Heart left ventricle (tissue), 16 donors: Measurements from ENCODE around the gene DNAJB1. TPM values are rescaled to one million over a fixed set of nuclear protein-coding genes. Genes with fewer than 3 reads are reported as not detected.
A peak's percentile ranks its signal among the peaks of the same experiment; 100 is the strongest.
"Not testable (repeated sequence)": the region's sequence is repeated elsewhere in the genome, so short reads cannot be mapped to it uniquely, and the experiment has no call there.

Experiments used
- ATAC-seq, 4 donors: fragments of 200-7000 bp; cut with Tn5 transposase; one replicate each; pipeline ENCODE4 v1.9.1; 2020 to 2022; ENCODE audit warnings: moderate library complexity in 4 of 4, mild to moderate bottlenecking in 3 of 4, moderate number of reproducible peaks in 1 of 4
- DNase-seq, 5 donors: peaks; one replicate each; pipeline ENCODE4 v3.0.0-alpha.2; 2020
- H3K27ac ChIP-seq, 12 donors: fragments of 200-600 bp; sonication (generic) in 4 of 12; one replicate each; pipeline versions ENCODE4 v1.5.0 to v1.8.0; 2016 to 2022; ENCODE audit warnings: mild to moderate bottlenecking in 2 of 12
- H3K27me3 ChIP-seq, 9 donors: fragments of 200-600 bp; sonication (generic) in 2 of 9; one replicate each; pipeline versions ENCODE4 v1.5.1 to v1.8.0; 2016 to 2022; ENCODE audit warnings: mild to moderate bottlenecking in 3 of 9
- H3K36me3 ChIP-seq, 9 donors: fragments of 200-600 bp; sonication (generic) in 2 of 9; one replicate each; pipeline versions ENCODE4 v1.5.0 to v1.8.0; 2018 to 2022; ENCODE audit warnings: mild to moderate bottlenecking in 2 of 9
- H3K4me1 ChIP-seq, 12 donors: fragments of 200-600 bp; sonication (generic) in 4 of 12; one replicate each; pipeline versions ENCODE4 v1.5.0 to v1.8.0; 2016 to 2022; ENCODE audit warnings: mild to moderate bottlenecking in 3 of 12
- H3K4me3 ChIP-seq, 12 donors: fragments of 200-600 bp; sonication (generic) in 4 of 12; one replicate each; pipeline versions ENCODE4 v1.5.0 to v1.8.0; 2017 to 2022; ENCODE audit warnings: mild to moderate bottlenecking in 9 of 12, moderate library complexity in 4 of 12
- H3K9me3 ChIP-seq, 12 donors: fragments of 200-600 bp; sonication (generic) in 4 of 12; one replicate each; pipeline versions ENCODE4 v1.5.0 to v1.8.0; 2016 to 2022; ENCODE audit warnings: mild to moderate bottlenecking in 1 of 12
- POLR2A ChIP-seq, 2 donors: fragments of 450-650 bp; IDR thresholded peaks; one replicate each; pipeline ENCODE4 v1.6.1; 2017; ENCODE audit warnings: antibody characterized with exemption in 2 of 2, mild to moderate bottlenecking in 2 of 2, moderate library complexity in 2 of 2
- WGBS, 4 donors: extraction: QIAGEN DNeasy Blood & Tissue Kit in 2 of 4; methylation state at CpG; one replicate each; pipeline versions ENCODE4 v1.1.5 to v1.1.7; 2013 to 2018; 5-methylcytosine and 5-hydroxymethylcytosine counted together
- intact Hi-C, 10 donors: fragments of 100-400 bp; cut with DNase I; formaldehyde crosslinking; loops; one replicate each; pipeline versions ENCODE4 v1.11.1 to v1.14.2; 2022
- polyA plus RNA-seq, 2 donors: library from polyadenylated mRNA; stranded (reverse); fragments of 200-250 nt; gene quantifications; one replicate each; pipeline ENCODE4 v1.2.3, GENCODE V29; 2013
- total RNA-seq, 9 donors: library from RNA; depleted of rRNA in 2 of 9; stranded (reverse); fragments of >200 nt in 2 of 9; fragmentation: NEBNext Ultra II Directional in 3 of 9; extraction: Animal tissue kit (Norgen Biotek cat#: 25700) in 3 of 9; gene quantifications; one replicate each; pipeline versions ENCODE4 v1.1.0 to v1.2.4, GENCODE V29; 2016 to 2023
- TF ChIP-seq, protein P1 (sequence below), 12 donors: fragments of 200-600 bp; sonication (generic) in 4 of 12; IDR thresholded peaks; one replicate each; pipeline versions ENCODE4 v1.5.0 to v1.8.0; 2018 to 2022; ENCODE audit warnings: antibody characterized with exemption in 12 of 12, mild to moderate bottlenecking in 5 of 12
- donor health status: ischemic (EF 13 %, LVEDD 7.1; RV severe dilation, severe dysfunction).
- donor health status: healthy with polysubstance abuse.
- donor health status: DM: no; HTN: yes; CAD: no.
- donor health status: DM: no; HTN: no; CAD: no.
- donor health status: ischemic (EF 25% LVEDD 6.9; RV normal size, moderate dysfunction).
- donor health status: ischemic (EF 25% LVEDD 5.7; RV mildly dilated, moderate dysfunction).
- donor health status: healthy.
- donor health status: DM: yes; HTN: yes; CAD: no.
- donor health status: ischemic (EF 35%, LVEDD 5.7; RV mildly dilated, moderate dysfunction).
- donor health status: nonischemic (EF 11% LVEDD 7.7; RV severe dilation, severe dysfunction).
- donor health status: DM: yes; HTN: yes; CAD: no.
- donor health status: PGD.
- donor health status: ischemic (EF 29% LVEDD 5.4; RV normal size, mild dysfunction).
- donor health status: nonischemic (EF 23%, LVEDD 6.1; RV moderate dilation, normal function).

Gene DNAJB1
- total and polyA plus RNA-seq, 11 donors = 27.5 to 70.6 (median 44.8) TPM

GRCh38 chr19:14545716-14546082, 27.5 kb upstream of the DNAJB1 start:
- peak in 1 of 4 donors; percentile 10 for ATAC-seq
- intact Hi-C loops = no loop called here
- WGBS, 4 donors = 74 to 82% (median 78%) methylated on average over 7 to 9 of the region's 9 CpGs
- peaks cover 0 to 26% (median 6%) of the 10 kb centered on the region in 9 donors for H3K36me3 ChIP-seq
- no peaks in the 10 kb centered on the region for H3K9me3 ChIP-seq
- no peak overlapping the region for H3K4me3 ChIP-seq
- no peaks in the 10 kb centered on the region for H3K27me3 ChIP-seq
- H3K4me1 ChIP-seq = peaks cover 0 to 45% (median 23%) of the 10 kb centered on the region in 12 donors
- TF ChIP-seq, protein P1, sequence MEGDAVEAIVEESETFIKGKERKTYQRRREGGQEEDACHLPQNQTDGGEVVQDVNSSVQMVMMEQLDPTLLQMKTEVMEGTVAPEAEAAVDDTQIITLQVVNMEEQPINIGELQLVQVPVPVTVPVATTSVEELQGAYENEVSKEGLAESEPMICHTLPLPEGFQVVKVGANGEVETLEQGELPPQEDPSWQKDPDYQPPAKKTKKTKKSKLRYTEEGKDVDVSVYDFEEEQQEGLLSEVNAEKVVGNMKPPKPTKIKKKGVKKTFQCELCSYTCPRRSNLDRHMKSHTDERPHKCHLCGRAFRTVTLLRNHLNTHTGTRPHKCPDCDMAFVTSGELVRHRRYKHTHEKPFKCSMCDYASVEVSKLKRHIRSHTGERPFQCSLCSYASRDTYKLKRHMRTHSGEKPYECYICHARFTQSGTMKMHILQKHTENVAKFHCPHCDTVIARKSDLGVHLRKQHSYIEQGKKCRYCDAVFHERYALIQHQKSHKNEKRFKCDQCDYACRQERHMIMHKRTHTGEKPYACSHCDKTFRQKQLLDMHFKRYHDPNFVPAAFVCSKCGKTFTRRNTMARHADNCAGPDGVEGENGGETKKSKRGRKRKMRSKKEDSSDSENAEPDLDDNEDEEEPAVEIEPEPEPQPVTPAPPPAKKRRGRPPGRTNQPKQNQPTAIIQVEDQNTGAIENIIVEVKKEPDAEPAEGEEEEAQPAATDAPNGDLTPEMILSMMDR (IDR thresholded peaks at IDR 0.05) = no peak
- no peak for TF ChIP-seq POLR2A (IDR thresholded peaks at IDR 0.05)
- H3K27ac ChIP-seq = peak overlapping the region in 2 of 12 donors; percentile 10 to 54
- DNase-seq = no peak

DNA sequence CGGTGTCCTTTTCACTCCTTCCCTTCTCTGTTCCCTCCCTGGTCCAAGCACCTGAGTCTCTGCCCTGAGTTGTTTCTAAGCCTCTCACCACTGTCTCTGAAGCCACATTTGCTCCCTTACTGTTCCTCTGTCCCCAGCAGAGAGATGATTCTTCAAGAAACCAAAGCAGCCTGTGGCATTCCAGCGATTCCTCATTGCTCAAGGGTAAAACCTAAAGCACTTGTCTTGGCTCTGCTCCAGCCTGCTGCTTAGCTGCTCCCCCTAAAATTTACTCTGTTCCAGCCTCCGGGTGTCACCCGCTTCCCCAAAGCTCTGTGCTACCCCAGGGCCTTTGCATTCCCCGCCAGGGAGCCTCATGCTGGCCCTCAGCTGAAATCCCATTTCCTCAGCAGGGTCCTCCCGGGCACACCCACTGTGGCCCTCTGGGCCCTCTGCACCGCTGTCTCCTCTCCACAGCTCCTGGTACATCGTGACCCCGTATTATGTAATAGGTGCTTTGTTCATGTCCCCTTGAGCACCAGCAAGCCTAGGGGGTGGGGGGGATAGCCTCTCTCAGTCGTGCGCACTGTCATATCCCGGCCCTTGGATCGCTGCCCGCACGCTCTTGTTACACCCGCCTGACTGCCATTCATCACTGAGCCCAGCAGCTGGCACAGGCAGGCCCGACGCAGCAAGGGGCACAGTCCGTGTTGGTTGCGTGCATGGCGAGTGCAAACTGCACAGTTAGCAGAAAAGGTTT, 26.9 kb upstream of the DNAJB1 start:
- intact Hi-C loops = no loop called here
- WGBS, 4 donors = 56 to 78% (median 67%) methylated on average over 21 of the region's 21 CpGs
- TF ChIP-seq POLR2A (IDR thresholded peaks at IDR 0.05) = no peak
- TF ChIP-seq, protein P1 (IDR thresholded peaks at IDR 0.05) = no peak
- Histone ChIP-seq H3K27ac (peak overlapping the region in 2 of 12 donors; percentile 20 to 54), H3K4me3 (no peak overlapping the region), H3K36me3 (peaks cover 0 to 24% (median 6%) of the 10 kb centered on the region in 9 donors), H3K27me3 (no peaks in the 10 kb centered on the region), H3K9me3 (no peaks in the 10 kb centered on the region), H3K4me1 (peaks cover 0 to 39% (median 20%) of the 10 kb centered on the region in 12 donors)
- DNase-seq (peak; percentile 56 to 86 (median 83)), ATAC-seq (peak; percentile 72 to 84 (median 76))

- Histone ChIP-seq H3K36me3 (peaks cover 0 to 14% (median 5%) of the 10 kb centered on the region in 9 donors), H3K4me3 (no peak overlapping the region), H3K27me3 (no peaks in the 10 kb centered on the region), H3K4me1 (peaks cover 0 to 36% (median 18%) of the 10 kb centered on the region in 12 donors), H3K9me3 (no peaks in the 10 kb centered on the region), H3K27ac (no peak overlapping the region)
- no peak for DNase-seq
- ATAC-seq = no peak
- WGBS, 4 donors = 71 to 81% (median 75%) methylated on average over 4 to 5 of the region's 5 CpGs
- TF ChIP-seq, protein P1 (IDR thresholded peaks at IDR 0.05) = no peak
- no peak for TF ChIP-seq POLR2A (IDR thresholded peaks at IDR 0.05)
- intact Hi-C loops = no loop called here
Measured at GRCh38 chr19:14544047-14544446, 25.9 kb upstream of the DNAJB1 start.

GRCh38 chr19:14542711-14543328, 24.6 kb upstream of the DNAJB1 start:
- Histone ChIP-seq H3K4me1 (peaks cover 0 to 39% (median 18%) of the 10 kb centered on the region in 12 donors), H3K27me3 (no peaks in the 10 kb centered on the region), H3K27ac (peak overlapping the region in 10 of 12 donors; percentile 11 to 72 (median 59)), H3K36me3 (peaks cover 0 to 9% (median 0%) of the 10 kb centered on the region in 9 donors), H3K9me3 (no peaks in the 10 kb centered on the region), H3K4me3 (no peak overlapping the region)
- ATAC-seq (peak; percentile 28 to 66 (median 40)), DNase-seq (peak in 1 of 5 donors; percentile 55)
- intact Hi-C loops = no loop called here
- 34 to 49% (median 37%) methylated on average over 6 to 7 of the region's 7 CpGs for WGBS, 4 donors
- TF ChIP-seq, protein P1 (IDR thresholded peaks at IDR 0.05) = no peak
- TF ChIP-seq POLR2A (IDR thresholded peaks at IDR 0.05) = no peak

GRCh38 chr19:14541979-14542378, 23.8 kb upstream of the DNAJB1 start:
- H3K4me3 ChIP-seq, H3K9me3 ChIP-seq, intact Hi-C loops, ATAC-seq, H3K27me3 ChIP-seq, H3K36me3 ChIP-seq, DNase-seq: not testable (repeated sequence)
- peak overlapping the region in 1 of 12 donors; percentile 71 for H3K27ac ChIP-seq
- WGBS, 4 donors = 78 to 94% (median 83%) methylated on average over 5 of the region's 5 CpGs
- peaks cover 0 to 46% (median 19%) of the 10 kb centered on the region in 12 donors for H3K4me1 ChIP-seq
